NCI-H82 treated with DMSO at 0.1 percent for 48 hours (cell line): ENCODE results near the gene TNFRSF19.
A peak's percentile ranks its signal among the peaks of the same experiment; 100 is the strongest.

Source experiments
- DNase-seq: peaks from one replicate; lab custom pipeline; 2025; ENCODE audit not compliant: unreplicated experiment; lab: John Stamatoyannopoulos, UW

The TNFRSF19 gene

DNA sequence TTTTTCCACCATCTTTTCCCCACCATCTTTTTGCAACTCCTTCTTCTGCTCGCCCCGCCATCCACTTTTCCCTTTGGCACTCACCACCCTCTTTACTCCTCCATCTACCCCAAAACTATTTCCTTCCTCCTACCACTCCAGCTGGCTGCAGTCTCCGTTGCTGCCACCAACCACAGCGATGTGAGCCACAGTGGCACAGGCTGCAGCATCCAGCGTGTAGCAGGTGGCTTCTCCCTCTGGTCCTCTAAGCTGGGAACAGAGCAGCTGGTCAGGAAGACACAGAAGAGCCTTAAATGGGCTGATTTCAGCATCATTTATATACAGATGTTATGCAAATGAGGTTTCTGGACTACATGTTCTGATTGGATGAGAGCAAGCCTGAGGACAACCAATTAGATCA is 144.5 kb downstream of the TNFRSF19 start:
- no peak for DNase-seq

DNA sequence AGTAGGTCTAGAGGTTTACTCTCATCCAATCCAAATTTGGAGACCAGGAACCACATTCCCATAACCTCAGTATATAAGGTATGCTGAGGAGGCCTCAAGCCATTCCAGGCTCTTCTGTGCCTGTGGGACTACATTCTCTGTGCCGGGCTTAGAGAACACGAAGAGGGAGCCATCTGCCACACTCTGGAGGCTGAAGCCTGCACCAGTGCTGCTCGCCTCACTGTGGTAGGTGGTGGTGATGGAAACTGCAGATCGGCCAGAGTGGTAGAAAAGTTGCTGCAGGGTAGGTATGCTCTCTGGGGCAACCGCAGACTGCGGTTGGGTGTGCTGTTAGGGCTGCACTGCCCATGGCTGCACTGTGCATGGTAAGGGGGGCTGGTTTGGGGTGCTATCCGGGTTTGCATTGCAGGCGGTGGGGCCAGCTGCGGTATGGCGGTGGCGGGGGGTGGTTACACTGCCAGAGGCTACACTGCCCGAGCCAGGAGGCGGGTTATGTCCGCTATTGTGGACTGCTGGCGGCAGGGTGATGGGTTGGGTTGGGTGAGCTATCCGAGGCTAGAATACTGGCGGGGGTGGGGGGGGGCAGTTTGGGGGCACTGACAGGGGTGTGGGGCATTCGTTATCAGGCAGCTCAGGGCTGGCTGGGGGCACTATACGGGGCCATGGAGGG is 145.0 kb downstream of the TNFRSF19 start:
- no peak for DNase-seq

DNA sequence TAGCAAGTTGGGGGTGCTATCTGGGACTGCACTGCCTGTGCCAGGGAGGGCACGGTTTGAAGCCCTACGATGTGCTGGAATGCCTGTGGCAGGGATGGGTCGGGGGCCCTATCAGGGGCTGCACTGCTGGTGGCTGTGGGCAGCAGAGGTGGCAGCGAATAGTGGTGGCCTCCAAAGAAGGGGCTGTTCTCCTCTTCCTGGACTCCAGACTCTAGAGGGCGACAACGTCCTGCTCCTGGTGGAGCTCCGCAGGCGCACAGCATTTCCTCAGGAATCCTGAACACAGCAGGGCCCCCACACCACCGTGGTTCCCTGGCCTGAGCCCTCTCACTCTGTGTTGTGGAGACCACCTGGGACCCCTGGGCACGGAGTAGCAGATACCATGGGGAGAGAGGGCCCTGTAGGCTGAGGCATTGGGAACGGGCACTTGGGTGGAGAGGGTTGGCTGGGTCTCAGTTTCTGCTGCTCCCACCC is 145.6 kb downstream of the TNFRSF19 start:
- DNase-seq: no peak

DNA sequence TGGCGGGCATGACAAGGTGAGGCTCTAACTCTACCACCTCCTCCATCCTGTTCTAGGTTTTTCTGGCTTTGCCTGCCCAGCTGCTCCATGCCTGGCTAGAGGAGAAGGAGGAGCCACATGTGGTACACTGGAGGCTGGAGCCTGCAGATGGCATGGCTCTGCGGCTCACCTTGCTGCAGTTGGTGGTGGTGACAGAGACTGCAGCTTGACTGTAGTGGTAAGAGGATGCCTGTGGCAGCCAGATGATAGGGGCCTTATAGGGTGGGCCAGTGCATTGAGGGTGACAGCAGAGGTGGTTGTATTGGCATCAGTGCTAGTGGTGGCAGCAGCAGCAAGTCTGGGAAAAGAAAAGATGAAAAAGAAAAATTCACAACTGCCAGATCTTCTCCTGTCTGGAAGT is 146.2 kb downstream of the TNFRSF19 start:
- no peak for DNase-seq

DNA sequence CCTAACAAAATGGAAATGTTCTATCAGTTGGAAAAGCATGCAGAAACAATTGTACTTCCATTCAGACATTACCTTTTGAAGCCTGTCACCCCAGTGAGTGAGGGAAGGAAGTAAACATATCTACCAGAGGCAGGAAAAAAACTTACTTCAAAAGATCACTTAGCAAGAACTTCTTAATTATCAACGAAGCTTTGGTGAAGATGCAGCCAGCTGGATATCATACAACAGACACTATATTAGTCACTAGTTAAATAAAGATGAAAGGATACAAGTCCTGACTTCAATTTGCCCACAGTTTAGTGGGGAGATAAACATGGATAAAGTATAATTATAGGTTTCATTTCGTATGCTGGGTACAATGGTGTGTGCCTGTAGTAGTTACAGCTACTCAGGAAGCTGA is 148.8 kb downstream of the TNFRSF19 start:
- DNase-seq: no peak

DNA sequence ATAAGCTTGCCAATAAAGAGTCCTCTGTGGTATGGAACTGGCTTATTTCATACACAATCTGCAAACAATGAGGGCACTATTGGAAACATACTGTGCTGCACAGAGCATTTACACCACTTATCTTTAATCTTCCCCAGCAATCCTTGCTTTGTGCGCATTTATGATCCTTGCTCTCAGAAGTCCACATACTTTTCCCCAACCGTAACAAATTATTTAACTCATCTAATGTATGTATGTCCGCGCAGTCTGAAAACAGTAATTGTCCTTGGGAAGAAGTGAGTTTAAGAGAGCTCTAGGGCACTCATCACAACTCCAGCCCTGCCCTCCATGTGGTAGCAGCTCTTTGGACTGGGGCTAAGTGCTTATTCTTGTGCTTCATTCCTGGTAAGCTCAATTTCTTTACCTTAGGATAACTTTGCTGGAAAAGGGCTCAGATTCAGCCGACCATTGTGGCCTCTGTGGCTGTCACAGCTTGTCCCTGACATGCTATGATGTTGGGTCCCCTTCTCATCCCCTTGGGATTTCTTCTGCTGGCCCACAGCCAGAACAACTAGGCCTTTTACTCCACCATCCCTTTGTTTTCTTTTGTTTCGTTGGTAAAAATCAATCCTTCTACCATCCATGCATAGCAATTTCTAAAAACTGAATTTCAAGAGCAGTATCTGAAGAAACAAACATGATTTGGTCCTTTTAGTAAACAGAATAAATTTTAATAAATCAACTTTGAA is 152.7 kb downstream of the TNFRSF19 start:
- DNase-seq: no peak

DNA sequence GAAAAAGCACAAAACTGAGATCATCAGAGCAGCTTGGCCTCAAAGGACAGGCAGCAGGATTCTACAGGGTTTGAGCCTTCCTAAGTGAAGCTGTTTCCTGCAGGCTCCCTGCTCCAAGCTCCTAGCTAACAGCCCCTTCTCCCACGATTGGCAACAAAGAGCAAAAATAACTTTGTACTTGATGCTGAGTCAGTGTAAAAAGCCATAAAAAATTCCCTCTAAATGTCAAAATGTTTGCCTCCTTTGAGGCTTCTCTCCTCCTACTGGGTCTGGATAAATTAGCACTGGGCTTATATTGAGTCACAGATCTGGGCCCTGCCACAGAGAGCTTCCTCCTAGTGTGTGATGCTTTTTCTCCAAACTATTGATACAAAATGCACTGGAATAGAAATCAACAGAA is 153.3 kb downstream of the TNFRSF19 start:
- DNase-seq: no peak

DNA sequence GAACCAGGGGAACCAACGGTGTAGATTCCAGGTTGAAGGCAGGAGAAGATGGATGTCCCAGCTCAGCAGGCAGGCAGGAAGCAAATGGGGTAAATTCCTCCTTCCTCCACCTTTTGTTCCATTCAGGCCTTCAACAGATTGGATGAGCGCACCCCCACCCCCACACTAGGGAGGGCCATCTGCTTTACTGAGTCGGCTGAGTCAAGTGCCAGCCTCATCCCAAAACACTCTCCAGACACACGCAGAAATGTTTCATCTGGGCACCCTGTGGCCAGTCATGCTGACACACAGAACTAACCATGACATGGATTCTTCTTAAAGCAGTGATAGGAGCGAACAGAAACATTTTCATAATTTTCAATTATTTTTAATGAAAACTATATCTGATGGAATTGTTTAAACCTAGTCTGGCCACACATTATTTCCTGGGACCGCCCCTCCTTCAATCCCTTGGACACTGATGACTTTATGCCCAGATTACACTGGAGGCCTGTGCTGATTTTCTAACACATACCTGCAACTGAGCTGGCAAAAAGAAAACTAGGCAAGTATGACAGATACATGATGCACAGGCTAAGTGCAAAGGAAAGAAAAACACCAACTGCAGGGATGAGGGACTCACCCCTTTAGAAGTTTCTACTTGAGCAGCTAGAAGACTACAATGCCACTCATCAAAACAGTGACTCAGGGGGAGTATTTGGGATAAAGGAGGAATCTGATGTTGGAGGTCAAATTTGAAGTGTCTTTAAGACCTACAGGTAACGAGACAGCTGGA is 154.2 kb downstream of the TNFRSF19 start:
- peak; percentile 41 for DNase-seq
